K562 (cell line): Measurements from ENCODE around the gene VSIG10. TPM values are rescaled to one million over a fixed set of nuclear protein-coding genes. Genes with fewer than 3 reads are reported as not detected.

Experiments used
- ASH1L ChIP-seq: fragments of 450-650 bp; IDR thresholded peaks from 2 replicates; pipeline ENCODE4 v1.6.1; 2018; ENCODE audit warnings: borderline replicate concordance, mild to moderate bottlenecking, low read depth; ENCODE audit not compliant: partially characterized antibody
- BRCA1 ChIP-seq, 2 experiments: fragments of 450-650 bp in 1 of 2; sonication (generic) in 1 of 2; formaldehyde crosslinking in 1 of 2; IDR thresholded peaks; 2 replicates each; pipeline versions ENCODE4 v1.5.0 to v1.6.1; 2017 to 2020; ENCODE audit warnings: mild to moderate bottlenecking in 1 of 2, missing genetic modification reagents in 1 of 2
- CBX1 ChIP-seq: sonication (generic); IDR thresholded peaks from 2 replicates; pipeline ENCODE4 v1.6.1; 2016; ENCODE audit warnings: antibody characterized with exemption, low read depth, mild to moderate bottlenecking
- CCNT2 ChIP-seq: IDR thresholded peaks from 2 replicates; pipeline ENCODE4 v1.6.1; 2011; ENCODE audit warnings: borderline replicate concordance, low read depth, mild to moderate bottlenecking, moderate library complexity, mixed read lengths, low read length; ENCODE audit not compliant: insufficient read length; ENCODE audit errors: extremely low read depth
- DACH1 ChIP-seq: fragments of 450-650 bp; IDR thresholded peaks from 2 replicates; pipeline ENCODE4 v1.6.1; 2018; ENCODE audit not compliant: partially characterized antibody
- DMBX1 ChIP-seq: fragments of 250-450 bp; sonication (Bioruptor Pico); IDR thresholded peaks from 2 replicates; pipeline ENCODE4 v1.8.0; 2022; ENCODE audit warnings: inconsistent platforms, mild to moderate bottlenecking, moderate library complexity, borderline replicate concordance
- ELF1 ChIP-seq: fragments of 200-800 bp; sonication (Bioruptor generic); IDR thresholded peaks from 2 replicates; pipeline ENCODE4 v1.6.1; 2016; ENCODE audit warnings: missing genetic modification characterization, missing compliant biosample characterization
- FOS ChIP-seq: IDR thresholded peaks from 3 replicates; pipeline ENCODE4 v1.6.1; 2011; ENCODE audit not compliant: insufficient read length; ENCODE audit errors: extremely low read depth
- KAT7 ChIP-seq: sonication (generic); formaldehyde crosslinking; IDR thresholded peaks from 2 replicates; pipeline ENCODE4 v1.8.0; 2022; ENCODE audit warnings: missing genetic modification reagents, mild to moderate bottlenecking, borderline replicate concordance
- KDM2B ChIP-seq: fragments of 250-450 bp; sonication (Bioruptor Pico); IDR thresholded peaks from 2 replicates; pipeline ENCODE4 v1.8.0; 2021; ENCODE audit warnings: mild to moderate bottlenecking, moderate library complexity
- LEF1 ChIP-seq: fragments of 450-650 bp; IDR thresholded peaks from 2 replicates; pipeline ENCODE4 v1.6.1; 2016; ENCODE audit warnings: mild to moderate bottlenecking
- MAFK ChIP-seq: IDR thresholded peaks from 2 replicates; pipeline ENCODE4 v1.6.1; 2011; ENCODE audit warnings: low read length, improper control_type of control experiment
- NELFE ChIP-seq: IDR thresholded peaks from 2 replicates; pipeline ENCODE4 v1.6.1; 2011; ENCODE audit warnings: mild to moderate bottlenecking; ENCODE audit not compliant: insufficient read depth, insufficient read length
- PTBP1 ChIP-seq: fragments of 200-400 bp; formaldehyde crosslinking; IDR thresholded peaks from 2 replicates; pipeline ENCODE4 v1.6.1; 2017; ENCODE audit warnings: low read depth, low read length
- RBBP5 ChIP-seq: fragments of 200-600 bp; sonication (generic); IDR thresholded peaks from 2 replicates; pipeline ENCODE4 v1.6.1; 2012; ENCODE audit warnings: borderline replicate concordance, mild to moderate bottlenecking, low read length, control low read depth, inconsistent platforms; ENCODE audit not compliant: insufficient read depth, poor library complexity, severe bottlenecking
- RFX1 ChIP-seq: fragments of 450-650 bp; IDR thresholded peaks from 2 replicates; pipeline ENCODE4 v1.6.1; 2016; ENCODE audit warnings: mild to moderate bottlenecking, moderate library complexity
- SNRNP70 ChIP-seq: fragments of 200-400 bp; formaldehyde crosslinking; optimal IDR thresholded peaks from 2 replicates; pipeline ENCODE3; 2017; ENCODE audit warnings: low read depth, low read length
- SPI1 ChIP-seq: IDR thresholded peaks from 2 replicates; pipeline ENCODE4 v1.6.1; 2011; ENCODE audit warnings: low read depth, low read length, control low read depth, borderline replicate concordance
- SREBF1 ChIP-seq: fragments of 150-350 bp; IDR thresholded peaks from 2 replicates; pipeline ENCODE4 v1.6.1; 2014; ENCODE audit warnings: antibody characterized with exemption, low read depth, low read length, borderline replicate concordance
- ZNF165 ChIP-seq: fragments of 250-450 bp; sonication (Bioruptor Pico); IDR thresholded peaks from 2 replicates; pipeline ENCODE4 v1.4.0; 2020; ENCODE audit warnings: borderline replicate concordance
- ZNF282 ChIP-seq: sonication (generic); formaldehyde crosslinking; IDR thresholded peaks from 2 replicates; pipeline ENCODE4 v1.8.1; 2023; ENCODE audit warnings: missing genetic modification reagents
- ZNF655 ChIP-seq: fragments of 250-450 bp; sonication (Bioruptor Pico); IDR thresholded peaks from 2 replicates; pipeline ENCODE4 v1.5.0; 2021
- ZNF830 ChIP-seq: fragments of 250-450 bp; sonication (Bioruptor Pico); IDR thresholded peaks from 2 replicates; pipeline ENCODE4 v1.5.0; 2021; ENCODE audit warnings: mild to moderate bottlenecking
- polyA plus RNA-seq, 8 experiments: library from polyadenylated mRNA; depleted of rRNA in 4 of 8; stranded (reverse) in 5 of 8; unstranded in 3 of 8; fragments of >200 nt; fragmentation: Nextera tagmentation in 2 of 8; fragmentation: Illumina TruSeq in 1 of 8; extraction: Ambion mirVana in 2 of 8; extraction: Trizol in 1 of 8; gene quantifications; 2 replicates each; pipeline versions ENCODE4 v1.2.1 to v1.2.3, GENCODE V29; 2011 to 2014; ENCODE audit warnings: inconsistent platforms in 1 of 8, missing spikeins in 1 of 8
- total RNA-seq, 7 experiments: library from RNA; depleted of rRNA in 6 of 7; stranded (reverse); fragments of >200 nt in 6 of 7; fragmentation: Illumina TruSeq in 2 of 7; extraction: Trizol in 2 of 7; gene quantifications; 2 replicates each; pipeline versions ENCODE4 v1.2.1 to v1.2.3, GENCODE V29; 2011 to 2021; ENCODE audit warnings: low replicate concordance in 1 of 7
- TF ChIP-seq, protein P1 (sequence below): fragments of 150-350 bp; conservative IDR thresholded peaks from 2 replicates; pipeline ENCODE4 v1.6.1; 2014; ENCODE audit warnings: low read length
- TF ChIP-seq, protein P2 (sequence below): sonication (generic); formaldehyde crosslinking; IDR thresholded peaks from 2 replicates; pipeline ENCODE4 v1.8.0; 2022; ENCODE audit warnings: missing genetic modification reagents, mild to moderate bottlenecking, moderate library complexity, borderline replicate concordance

The VSIG10 gene
- total and polyA plus RNA-seq, 9 of the 15 experiments (the other 6 are each of a cell fraction or from before 2014, with no cell fraction given), result 4.1 to 8.8 (median 4.7) TPM

DNA sequence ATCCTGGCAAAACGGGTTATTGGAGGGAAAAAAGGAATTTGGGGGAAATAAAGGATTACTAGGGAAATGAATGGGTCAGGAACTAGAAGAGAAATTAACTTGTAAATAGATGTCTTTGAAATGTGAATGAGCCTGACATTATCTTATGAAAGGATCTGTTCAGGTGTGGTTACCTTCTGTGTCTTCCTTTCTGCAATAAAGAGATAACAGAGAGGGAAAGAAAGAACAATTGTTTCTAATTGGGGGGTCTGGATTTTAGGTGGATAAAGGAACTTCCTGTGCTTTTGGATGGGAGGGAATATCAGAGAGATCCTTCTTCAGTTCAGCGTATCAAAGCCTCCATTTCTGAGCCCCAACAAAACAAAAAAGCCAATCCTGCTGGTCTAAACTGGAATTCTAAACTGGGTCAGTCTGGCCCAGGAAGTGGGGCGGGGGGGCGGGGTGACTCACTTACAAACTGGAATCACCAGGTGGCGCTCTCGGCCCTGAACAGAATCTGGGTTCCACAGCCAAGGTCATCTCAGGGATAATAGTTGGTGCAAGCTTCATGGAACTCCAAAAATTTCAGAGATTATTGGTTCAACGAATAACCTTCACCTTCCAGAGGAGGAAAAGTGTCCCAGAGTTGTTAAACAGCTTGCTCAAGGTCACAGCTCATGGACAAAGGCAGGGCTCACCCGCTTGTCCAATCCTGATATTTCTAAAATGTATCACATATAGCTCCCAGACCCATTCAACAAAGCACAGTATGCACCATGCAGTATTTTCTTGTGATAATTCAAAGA lies 17.0 kb upstream of the VSIG10 start (continued):
- TF ChIP-seq, protein P1, sequence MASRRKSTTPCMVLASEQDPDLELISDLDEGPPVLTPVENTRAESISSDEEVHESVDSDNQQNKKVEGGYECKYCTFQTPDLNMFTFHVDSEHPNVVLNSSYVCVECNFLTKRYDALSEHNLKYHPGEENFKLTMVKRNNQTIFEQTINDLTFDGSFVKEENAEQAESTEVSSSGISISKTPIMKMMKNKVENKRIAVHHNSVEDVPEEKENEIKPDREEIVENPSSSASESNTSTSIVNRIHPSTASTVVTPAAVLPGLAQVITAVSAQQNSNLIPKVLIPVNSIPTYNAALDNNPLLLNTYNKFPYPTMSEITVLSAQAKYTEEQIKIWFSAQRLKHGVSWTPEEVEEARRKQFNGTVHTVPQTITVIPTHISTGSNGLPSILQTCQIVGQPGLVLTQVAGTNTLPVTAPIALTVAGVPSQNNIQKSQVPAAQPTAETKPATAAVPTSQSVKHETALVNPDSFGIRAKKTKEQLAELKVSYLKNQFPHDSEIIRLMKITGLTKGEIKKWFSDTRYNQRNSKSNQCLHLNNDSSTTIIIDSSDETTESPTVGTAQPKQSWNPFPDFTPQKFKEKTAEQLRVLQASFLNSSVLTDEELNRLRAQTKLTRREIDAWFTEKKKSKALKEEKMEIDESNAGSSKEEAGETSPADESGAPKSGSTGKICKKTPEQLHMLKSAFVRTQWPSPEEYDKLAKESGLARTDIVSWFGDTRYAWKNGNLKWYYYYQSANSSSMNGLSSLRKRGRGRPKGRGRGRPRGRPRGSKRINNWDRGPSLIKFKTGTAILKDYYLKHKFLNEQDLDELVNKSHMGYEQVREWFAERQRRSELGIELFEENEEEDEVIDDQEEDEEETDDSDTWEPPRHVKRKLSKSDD, result no peak
- TF ChIP-seq SREBF1 (no peak), KDM2B (CRISPR knock-in tag) (no peak), RFX1 (no peak), CBX1 (no peak), LEF1 (peak; percentile 44), CCNT2 (no peak), ZNF830 (CRISPR knock-in tag) (no peak), ELF1 (tag) (peak; percentile 50), SNRNP70 (no peak), ZNF655 (CRISPR knock-in tag) (no peak), NELFE (no peak), MAFK (no peak), FOS (no peak), BRCA1 (IDR thresholded peaks at IDR 0.05) (no peak), BRCA1 (CRISPR knock-in tag; IDR thresholded peaks at IDR 0.05) (no peak), PTBP1 (no peak), ZNF282 (CRISPR knock-in tag) (no peak), ASH1L (no peak), DACH1 (no peak), RBBP5 (no peak), KAT7 (CRISPR knock-in tag) (no peak), ZNF165 (no peak), SPI1 (no peak), DMBX1 (CRISPR knock-in tag) (no peak)
- TF ChIP-seq, protein P2, sequence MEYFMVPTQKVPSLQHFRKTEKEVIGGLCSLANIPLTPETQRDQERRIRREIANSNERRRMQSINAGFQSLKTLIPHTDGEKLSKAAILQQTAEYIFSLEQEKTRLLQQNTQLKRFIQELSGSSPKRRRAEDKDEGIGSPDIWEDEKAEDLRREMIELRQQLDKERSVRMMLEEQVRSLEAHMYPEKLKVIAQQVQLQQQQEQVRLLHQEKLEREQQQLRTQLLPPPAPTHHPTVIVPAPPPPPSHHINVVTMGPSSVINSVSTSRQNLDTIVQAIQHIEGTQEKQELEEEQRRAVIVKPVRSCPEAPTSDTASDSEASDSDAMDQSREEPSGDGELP (CRISPR knock-in tag), result no peak
